ENCODE measurements around the gene VPS54.
A peak's percentile ranks its signal among the peaks of the same experiment; 100 is the strongest.
"Not testable (repeated sequence)": the region's sequence is repeated elsewhere in the genome, so short reads cannot be mapped to it uniquely, and the experiment has no call there.

VPS54 gene

GRCh38 chr2:63849381-63850203 lies 169.6 kb downstream of the VPS54 start:
- Histone ChIP-seq H3K36me3 (replicated peaks) (no peaks in the 10 kb centered on the region), H3K27ac (peak overlapping the region; percentile 28), H3K27me3 (replicated peaks) (no peaks in the 10 kb centered on the region), H3K4me3 (ENCODE audit: low read depth, low read length) (no peak overlapping the region)
- DNase-seq, result no peak
- TF ChIP-seq CTCF (IDR thresholded peaks at IDR 0.05; ENCODE audit: low read depth, low read length, missing control alignments), result no peak
- in situ Hi-C loops (cut with HindIII; ENCODE audit: low pct_ligation_motif_present, low sequenced_read_pairs), result no loop called here

- H3K4me3 ChIP-seq (ENCODE audit: low read depth, low read length); H3K27me3 ChIP-seq (replicated peaks); in situ Hi-C loops (cut with HindIII; ENCODE audit: low pct_ligation_motif_present, low sequenced_read_pairs); H3K36me3 ChIP-seq (replicated peaks); DNase-seq; H3K27ac ChIP-seq: not testable (repeated sequence)
Measured at GRCh38 chr2:63847571-63847970, 171.7 kb downstream of the VPS54 start.

- H3K36me3 ChIP-seq (replicated peaks), result no peaks in the 10 kb centered on the region
- no peak overlapping the region for H3K4me3 ChIP-seq (ENCODE audit: low read depth, low read length)
- no peak for DNase-seq
- no peaks in the 10 kb centered on the region for H3K27me3 ChIP-seq (replicated peaks)
- TF ChIP-seq CTCF (IDR thresholded peaks at IDR 0.05; ENCODE audit: low read depth, low read length, missing control alignments), result no peak
- no peak overlapping the region for H3K27ac ChIP-seq
- in situ Hi-C loops (cut with HindIII; ENCODE audit: low pct_ligation_motif_present, low sequenced_read_pairs), result no loop called here
Measured at GRCh38 chr2:63846487-63846886, 172.7 kb downstream of the VPS54 start.

- no peak for TF ChIP-seq CTCF (IDR thresholded peaks at IDR 0.05; ENCODE audit: low read depth, low read length, missing control alignments)
- Histone ChIP-seq H3K27ac (no peak overlapping the region), H3K36me3 (replicated peaks) (no peaks in the 10 kb centered on the region), H3K4me3 (ENCODE audit: low read depth, low read length) (no peak overlapping the region), H3K27me3 (replicated peaks) (no peaks in the 10 kb centered on the region)
- no peak for DNase-seq
- in situ Hi-C loops (cut with HindIII; ENCODE audit: low pct_ligation_motif_present, low sequenced_read_pairs), result no loop called here
Measured at GRCh38 chr2:63845866-63846265, 173.4 kb downstream of the VPS54 start.

GRCh38 chr2:63844616-63845015 lies 174.6 kb downstream of the VPS54 start:
- DNase-seq, result no peak
- Histone ChIP-seq H3K27ac (no peak overlapping the region), H3K27me3 (replicated peaks) (no peaks in the 10 kb centered on the region), H3K36me3 (replicated peaks) (no peaks in the 10 kb centered on the region), H3K4me3 (ENCODE audit: low read depth, low read length) (peak overlapping the region; percentile 4)
- TF ChIP-seq CTCF (IDR thresholded peaks at IDR 0.05; ENCODE audit: low read depth, low read length, missing control alignments), result no peak
- in situ Hi-C loops (cut with HindIII; ENCODE audit: low pct_ligation_motif_present, low sequenced_read_pairs), result no loop called here

- Histone ChIP-seq H3K27me3 (replicated peaks) (no peaks in the 10 kb centered on the region), H3K4me3 (ENCODE audit: low read depth, low read length) (peak overlapping the region; percentile 89), H3K27ac (no peak overlapping the region), H3K36me3 (replicated peaks) (no peaks in the 10 kb centered on the region)
- no peak for TF ChIP-seq CTCF (IDR thresholded peaks at IDR 0.05; ENCODE audit: low read depth, low read length, missing control alignments)
- in situ Hi-C loops (cut with HindIII; ENCODE audit: low pct_ligation_motif_present, low sequenced_read_pairs), result no loop called here
- DNase-seq, result no peak
Measured at GRCh38 chr2:63843791-63844190, 175.4 kb downstream of the VPS54 start.
